ENCODE results near the gene CENPF.
"Not testable (repeated sequence)": the region's sequence is repeated elsewhere in the genome, so short reads cannot be mapped to it uniquely, and the experiment has no call there.

CENPF gene, protein sequence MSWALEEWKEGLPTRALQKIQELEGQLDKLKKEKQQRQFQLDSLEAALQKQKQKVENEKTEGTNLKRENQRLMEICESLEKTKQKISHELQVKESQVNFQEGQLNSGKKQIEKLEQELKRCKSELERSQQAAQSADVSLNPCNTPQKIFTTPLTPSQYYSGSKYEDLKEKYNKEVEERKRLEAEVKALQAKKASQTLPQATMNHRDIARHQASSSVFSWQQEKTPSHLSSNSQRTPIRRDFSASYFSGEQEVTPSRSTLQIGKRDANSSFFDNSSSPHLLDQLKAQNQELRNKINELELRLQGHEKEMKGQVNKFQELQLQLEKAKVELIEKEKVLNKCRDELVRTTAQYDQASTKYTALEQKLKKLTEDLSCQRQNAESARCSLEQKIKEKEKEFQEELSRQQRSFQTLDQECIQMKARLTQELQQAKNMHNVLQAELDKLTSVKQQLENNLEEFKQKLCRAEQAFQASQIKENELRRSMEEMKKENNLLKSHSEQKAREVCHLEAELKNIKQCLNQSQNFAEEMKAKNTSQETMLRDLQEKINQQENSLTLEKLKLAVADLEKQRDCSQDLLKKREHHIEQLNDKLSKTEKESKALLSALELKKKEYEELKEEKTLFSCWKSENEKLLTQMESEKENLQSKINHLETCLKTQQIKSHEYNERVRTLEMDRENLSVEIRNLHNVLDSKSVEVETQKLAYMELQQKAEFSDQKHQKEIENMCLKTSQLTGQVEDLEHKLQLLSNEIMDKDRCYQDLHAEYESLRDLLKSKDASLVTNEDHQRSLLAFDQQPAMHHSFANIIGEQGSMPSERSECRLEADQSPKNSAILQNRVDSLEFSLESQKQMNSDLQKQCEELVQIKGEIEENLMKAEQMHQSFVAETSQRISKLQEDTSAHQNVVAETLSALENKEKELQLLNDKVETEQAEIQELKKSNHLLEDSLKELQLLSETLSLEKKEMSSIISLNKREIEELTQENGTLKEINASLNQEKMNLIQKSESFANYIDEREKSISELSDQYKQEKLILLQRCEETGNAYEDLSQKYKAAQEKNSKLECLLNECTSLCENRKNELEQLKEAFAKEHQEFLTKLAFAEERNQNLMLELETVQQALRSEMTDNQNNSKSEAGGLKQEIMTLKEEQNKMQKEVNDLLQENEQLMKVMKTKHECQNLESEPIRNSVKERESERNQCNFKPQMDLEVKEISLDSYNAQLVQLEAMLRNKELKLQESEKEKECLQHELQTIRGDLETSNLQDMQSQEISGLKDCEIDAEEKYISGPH (N-terminal part only)
- total RNA-seq: 13.1 to 98.4 (median 32.8) reads per million in 4 experiments

DNA sequence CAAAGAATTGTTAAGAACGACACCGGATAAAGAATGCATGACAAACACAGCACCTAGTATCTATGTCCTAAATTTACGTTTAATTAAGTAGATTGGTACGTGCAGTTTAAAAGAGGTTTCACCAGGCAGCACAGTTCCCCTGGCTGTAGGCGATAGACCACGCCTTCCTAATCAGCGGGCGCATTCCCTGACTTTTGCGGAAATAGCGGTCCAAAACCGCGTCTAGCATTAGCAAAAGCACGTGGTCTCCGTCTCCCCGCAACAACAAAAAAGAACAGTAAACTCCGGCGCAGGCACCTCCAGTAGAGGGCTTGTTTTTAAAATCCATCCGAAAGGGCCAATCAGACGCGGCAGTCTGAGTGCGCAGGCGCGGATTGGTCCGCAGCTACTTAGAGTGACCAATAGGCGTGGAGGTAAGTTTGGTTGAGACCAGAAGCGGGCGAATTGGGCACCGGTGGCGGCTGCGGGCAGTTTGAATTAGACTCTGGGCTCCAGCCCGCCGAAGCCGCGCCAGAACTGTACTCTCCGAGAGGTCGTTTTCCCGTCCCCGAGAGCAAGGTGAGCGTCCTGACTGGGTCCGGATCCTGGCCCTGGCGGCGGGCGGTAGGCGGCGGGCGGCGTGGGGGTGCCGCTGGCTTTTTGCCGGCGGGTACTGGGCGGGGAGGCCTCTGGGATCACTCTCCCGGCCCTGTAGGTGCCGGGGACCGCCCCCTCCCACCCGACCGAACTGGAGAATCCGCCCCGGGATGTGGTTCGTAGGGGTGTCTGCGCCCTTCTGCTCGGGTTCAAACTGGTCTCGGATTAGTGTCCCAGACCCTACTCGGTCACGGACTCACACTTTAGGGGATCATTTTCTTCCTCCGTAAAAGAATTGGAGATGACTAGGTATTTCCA is at the start of gene CENPF:
Gene CENPF, plus strand, starts transcription at position 432 of the 894 bp plus-strand sequence. CDS start 10,560 bp downstream, outside the sequence.
- peak; percentile 88 for DNase-seq

DNA sequence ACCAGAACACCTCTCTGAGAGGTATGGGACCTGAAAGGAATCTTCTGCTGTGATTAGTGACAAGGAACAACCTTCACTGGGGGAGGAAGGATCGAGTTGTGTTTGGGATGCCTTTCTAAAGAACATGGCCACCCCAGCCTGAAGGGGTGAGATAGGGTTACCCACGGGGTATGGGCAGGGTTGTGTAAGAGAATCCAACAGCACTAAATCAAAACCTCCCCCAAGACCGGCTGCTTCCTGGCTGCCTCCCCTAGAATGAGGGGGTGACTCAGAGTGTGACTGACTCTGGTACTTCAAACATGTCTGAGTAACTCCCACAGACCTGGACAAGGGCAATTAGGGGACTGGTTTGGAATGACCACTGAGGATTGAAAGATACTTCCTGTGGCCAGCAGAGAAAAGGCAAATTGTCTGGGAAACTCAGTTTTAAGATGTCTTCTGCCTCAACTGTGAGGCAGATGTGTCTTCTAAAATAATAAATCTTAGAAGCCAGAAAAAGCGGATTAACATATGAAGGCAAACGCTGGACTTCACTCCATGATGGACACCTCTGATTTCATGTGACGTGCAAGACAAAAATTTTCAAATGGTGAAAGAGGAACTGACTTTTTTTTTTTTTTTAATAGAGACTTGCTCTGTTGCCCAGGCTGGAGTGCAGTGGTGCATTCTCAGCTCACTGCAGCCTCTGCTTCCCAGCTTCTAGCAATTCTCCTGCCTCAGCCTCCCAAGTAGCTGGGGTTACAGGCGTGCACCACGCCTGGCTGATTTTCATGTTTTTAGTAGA is 44.9 kb upstream of the CENPF start:
- DNase-seq: no peak

DNA sequence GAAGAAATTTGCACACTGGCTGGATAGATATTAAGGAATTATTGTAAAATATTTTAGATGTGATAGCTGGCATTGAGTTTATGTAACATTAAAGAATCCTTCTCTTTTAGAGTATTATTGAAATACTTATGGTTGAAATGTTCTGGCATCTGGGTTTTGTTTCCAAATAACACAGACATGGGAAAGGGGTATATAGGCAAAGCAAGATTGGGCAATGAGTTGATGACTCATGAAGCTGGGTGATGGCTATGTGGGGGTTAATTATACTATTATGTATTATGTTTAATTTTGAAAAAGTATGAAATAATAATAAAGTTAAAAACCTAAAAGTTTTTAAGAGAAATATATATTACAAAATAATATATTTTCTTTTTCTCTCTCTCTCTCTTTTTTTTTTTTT is 39.1 kb upstream of the CENPF start:
- DNase-seq: no peak

DNA sequence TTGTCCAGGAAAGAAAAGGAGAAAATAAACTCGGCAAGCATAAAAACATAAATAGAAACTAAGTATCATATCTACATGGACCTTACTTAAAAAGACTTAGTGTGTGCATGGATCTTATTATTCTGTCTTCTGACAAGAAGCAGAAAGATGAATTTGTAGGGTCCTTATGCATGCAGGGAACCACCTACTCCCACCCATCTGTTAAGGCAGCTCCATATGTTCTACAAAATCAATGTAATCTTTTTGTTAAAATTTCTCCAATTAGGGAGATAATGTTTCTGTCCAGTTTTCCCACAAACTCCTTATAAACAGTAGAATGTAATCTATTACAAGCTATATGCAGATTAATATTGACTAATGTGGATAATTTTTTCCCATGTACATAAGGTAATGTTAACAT is 37.7 kb upstream of the CENPF start:
- no peak for DNase-seq

DNA sequence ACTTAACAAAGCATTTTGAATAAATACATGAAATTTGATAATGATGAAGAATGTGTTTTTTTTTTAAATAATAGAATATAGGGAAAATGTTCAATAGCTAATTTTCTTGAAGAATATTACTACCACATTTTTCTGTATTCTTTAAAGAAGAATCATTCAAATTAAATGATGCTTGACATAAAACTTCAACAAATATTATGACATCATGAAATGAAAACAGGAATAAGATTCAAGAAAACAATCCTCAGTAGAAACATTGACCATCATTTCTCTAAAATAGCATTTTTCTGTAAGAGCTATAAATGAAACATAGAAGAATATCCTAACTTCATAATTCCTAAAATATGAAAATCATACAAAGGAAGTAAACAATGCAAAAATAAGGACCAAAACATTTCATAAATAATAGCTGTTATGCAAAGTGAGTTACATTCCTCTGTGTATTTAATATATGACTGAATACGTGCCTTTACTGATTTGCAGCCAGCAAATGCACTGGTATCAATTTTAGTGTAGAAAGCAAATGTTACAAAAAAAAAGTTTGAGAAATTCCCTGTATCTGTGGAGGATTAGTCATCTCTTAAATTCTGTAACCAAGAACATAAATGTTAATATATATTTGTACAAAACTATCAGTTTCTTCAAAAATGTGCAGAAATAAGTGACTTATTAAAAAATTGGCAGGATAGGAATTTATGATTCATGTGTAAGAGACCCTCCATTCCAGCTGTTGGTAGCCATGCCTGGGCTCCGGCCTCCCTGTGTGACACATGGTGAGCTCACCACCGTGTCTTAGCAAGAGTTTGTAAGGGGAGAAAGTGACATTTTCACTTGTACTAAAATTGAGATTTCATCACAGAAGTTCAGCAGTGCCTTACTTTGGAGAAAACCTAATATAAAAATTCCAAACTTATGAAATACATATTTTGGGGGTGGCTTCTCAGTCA is 36.6 kb upstream of the CENPF start:
- DNase-seq: no peak

DNA sequence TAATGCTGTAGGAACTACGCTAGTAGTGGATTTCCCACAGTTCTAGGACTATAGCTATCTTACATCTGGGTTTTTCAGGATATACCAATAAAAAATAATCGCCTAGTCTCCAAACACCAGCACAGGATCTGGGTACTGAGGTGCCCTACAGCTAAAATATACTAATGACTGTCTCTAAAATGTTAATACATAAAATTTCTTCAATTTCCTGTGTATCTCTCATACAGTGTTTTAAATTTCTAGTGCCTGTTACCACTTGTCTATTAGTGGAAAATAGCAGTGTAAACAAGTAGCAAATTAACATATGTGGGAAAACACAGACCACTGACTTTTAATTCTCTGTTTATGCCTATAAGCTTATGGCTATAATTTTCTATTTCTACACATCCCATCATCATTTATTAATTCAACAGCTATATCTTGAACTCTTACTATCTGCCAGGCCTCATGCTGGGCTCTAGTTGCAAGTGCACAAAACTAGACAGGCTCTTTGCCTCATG is 35.5 kb upstream of the CENPF start:
- no peak for DNase-seq

DNA sequence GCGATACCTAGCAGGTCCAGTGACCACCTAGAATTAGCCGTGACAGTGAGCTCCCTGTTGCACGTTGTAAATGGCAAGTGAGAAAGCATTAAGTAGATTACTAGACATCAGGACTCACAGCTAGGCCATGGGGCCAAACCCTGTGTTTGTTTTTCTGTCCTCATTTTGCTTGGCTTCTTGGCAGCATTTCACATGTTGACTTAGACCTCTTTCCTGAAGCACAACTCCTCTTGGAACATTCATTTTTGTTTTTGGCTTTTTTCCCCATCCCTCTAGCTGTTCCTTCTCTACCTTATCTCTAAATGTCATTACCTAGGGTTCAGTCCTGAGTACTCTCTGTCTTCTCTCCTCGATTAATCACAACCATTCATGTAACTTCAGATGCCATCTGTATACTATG is 34.7 kb upstream of the CENPF start:
- DNase-seq: no peak

DNA sequence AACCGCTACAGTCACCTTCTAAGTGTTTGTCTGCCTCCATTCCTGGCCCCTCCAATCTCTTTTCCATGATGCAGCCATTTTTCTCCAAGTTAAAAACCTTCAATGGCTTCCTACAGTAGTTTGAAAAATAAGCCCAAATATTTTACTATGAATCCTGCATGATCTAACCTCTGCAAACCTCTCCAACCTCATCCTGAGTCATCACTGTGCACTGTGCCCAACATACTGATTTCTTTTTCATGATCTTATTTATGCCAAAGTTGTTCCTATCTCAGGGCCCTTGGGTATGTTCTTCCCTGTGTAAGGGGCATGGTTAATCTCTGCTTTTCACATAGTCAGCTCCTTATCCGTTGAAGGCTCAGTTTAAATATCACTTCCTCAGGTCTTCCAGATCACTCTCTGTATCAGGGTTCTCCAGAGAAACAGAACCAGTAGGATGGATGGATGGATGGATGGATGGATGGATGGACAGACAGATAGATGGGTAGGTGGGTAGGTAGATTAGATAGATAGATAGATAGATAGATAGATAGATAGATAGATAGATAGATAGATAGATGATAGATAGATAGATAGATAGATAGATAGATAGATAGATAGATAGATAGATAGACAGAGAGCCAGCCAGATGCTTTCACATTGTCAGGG is 33.5 kb upstream of the CENPF start:
- DNase-seq: no peak

DNA sequence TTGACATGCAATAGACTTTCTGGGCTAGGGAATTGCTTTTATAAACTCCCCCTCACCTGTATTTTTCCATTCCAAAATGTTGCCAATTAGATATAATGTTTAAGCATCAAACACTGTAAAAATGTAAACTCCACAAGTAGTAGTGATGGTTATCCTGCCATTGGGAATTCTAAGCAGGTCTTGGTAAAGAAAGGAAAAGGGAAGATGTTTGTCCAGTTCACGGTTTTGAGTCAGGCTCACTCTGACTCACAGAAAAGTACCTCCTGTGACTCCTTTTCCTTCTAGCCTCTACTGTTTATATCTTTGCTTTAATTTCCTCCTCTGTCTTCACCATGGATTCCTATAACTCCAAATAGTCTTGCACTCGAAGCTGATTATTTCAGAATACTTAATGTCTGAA is 32.6 kb upstream of the CENPF start:
- DNase-seq: no peak

DNA sequence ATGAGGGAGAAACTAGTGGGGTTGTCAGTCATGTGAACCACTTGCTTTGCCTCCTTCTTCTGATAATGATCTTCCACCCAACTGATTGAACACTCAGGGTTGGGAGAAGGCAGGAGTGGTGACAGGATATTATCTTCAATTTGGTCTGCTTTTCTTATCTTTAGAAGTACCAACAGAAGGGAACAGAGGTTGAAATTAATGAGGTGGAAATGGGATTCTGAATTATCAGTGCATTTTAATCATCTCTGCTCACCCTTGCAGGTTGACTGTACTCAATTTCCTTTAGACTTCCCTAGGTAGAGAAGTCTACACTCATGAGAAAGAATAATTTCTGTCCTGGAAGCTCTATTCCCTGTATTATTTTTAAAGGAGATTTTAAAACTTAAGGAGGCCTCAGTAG is 31.7 kb upstream of the CENPF start:
- DNase-seq: no peak

DNA sequence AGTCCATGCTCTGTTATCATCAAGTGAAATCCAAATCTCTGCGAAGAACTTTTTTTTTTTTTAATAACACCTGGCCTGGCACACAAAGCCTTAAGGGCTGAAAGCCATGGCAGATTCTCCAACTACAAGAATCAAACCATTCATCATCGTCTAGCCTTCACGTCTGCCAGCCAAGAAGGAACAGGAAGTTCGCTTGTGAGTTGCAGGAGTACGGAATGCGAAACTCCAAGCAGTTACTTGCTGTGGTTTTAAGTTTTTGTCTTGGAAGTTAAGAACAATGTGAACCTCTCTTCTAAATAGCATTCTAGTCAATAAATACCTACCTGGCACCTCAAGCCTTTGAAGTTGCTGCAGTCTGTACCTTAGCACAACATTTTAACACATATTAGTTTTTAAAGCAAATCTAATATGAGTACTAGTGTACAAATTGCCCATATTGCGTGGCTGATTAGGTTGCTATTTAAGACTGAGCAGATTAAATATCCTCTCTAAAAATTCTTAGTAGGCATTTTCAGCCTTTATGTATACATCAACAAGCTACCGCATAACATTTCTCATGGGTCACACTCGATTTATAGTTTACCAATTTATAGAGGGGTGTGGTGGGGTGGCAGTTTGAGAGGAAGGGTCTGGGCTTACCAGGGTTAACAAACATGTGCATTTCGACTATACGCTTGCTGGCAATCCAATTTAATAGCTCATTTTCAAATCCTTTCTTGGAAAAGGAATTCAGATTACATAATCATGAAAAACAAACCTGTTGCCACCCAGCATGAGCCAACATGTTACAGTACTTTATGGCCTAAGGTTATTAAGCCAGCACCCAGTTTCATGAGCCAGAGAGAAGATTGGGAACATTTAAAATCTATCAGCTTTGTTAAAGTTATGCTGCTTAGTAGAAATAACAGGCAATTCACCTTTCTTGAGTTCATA is 29.3 kb upstream of the CENPF start:
- DNase-seq: no peak

DNA sequence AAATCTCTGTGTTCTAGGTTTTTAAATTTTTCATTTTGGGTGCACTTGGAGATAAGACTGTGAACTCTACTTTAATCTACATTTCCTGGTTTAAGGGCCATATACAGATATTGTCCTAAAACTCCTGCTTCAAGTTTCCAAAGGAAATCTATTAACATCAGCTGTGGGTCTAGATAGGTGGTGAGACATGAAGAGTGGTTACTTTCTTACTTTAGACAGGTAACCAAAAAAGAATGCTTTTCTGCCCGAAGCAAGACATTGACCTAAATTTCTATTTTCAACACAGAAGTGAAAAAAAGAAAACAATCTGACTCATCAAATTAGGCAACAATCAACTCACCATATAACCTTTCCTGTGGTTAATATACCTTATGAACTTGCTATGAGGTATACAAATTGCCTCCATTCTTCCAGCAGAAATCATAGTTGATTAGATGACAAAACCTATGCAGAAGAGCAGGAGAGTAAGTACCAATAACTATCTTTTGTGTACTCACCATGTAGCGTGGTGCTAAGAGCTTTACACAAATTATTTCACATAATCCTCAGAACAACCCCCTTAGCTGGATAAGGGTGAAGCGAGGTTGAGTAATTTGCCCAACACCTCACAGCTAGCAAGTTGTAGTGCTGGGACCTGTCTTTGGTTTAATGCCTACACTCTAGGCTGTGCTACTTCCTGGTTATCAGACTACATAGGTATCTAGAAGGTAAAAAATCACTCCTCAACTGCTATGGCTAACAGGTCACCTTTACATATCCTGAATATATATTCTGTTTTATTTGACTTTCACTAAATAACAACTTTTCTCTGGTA is 28.2 kb upstream of the CENPF start:
- no peak for DNase-seq

DNA sequence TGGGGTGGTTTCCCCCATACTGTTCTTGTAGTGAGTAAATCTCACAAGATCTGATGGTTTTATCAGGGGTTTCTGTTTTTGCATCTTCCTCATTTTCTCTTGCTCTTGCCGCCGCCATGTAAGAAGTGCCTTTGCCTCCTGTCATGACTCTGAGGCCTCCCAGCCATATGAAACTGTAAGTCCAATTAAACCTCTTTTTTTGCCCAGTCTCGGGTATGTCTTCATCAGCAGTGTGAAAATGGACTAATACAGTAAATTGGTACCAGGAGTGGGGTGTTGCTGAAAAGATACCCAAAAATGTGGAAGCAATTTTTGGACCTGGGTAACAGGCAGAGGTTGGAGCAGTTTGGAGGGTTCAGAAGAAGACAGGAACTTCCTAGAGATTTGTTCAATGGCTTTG is 26.9 kb upstream of the CENPF start:
- not testable (repeated sequence) for DNase-seq

DNA sequence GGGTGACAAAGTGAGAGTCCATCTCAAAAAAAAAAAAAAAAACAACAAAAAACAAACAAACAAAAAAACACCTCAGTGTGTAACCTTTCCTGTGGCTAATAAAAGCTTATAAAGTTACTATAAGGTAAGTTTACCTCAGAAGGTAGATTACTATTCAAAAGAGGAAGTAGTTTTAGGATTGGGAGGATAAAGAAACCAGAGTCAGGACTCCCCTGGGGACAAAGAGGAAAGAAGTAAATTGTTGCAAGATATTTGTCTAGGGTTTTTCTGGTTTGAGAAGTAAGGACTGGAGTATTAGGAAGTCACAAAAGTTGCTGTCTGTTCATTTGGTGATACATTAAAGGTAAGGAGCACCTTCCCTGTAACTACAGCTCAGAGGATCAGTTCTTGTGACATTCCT is 23.8 kb upstream of the CENPF start:
- DNase-seq: no peak

DNA sequence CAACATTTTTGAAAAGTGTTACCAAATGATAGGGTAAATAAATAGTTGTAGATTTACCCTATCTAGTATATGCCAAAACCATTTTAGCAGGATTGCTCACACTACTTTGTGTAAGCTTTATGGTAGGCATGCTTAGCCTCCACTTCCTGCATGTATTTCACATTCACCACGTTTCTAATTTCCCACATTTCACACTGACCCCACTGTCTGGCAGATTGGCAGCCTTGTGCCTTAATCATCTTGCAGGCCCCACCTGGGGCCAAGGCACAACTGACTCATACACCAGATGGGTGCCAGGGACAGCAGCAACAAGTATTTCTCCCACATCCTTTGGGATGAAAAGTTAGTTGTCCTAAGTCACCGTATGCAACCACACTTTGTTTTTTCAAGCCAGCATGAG is 21.2 kb upstream of the CENPF start:
- DNase-seq: no peak

DNA sequence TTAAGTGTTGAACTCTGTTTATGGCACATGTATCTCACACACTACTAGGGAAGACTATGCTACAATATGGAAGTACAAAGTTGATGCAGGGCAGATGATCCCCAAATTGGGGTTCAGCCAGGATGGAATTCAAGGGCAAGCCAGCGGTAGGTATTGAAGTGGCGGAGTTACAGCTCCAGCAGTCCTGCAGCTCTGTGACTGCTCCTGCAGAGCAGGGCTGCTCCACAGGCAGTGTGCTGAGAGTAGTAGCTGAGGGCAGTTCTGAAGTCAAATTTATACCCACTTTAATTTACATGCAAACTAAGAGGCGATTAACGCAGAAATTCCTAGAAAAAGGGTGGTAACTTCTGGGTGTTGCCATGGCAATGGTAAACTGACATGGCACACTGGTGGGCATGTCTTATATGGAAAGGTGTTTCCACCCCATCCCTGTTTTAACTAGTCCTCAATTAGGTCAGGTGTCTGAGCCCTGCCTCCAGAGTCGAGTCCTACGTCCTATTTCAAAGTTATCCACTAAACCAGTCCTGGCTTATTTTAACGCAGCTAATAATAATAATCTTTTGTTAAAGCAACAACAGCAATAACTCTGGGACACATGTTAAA is 20.6 kb upstream of the CENPF start:
- no peak for DNase-seq

DNA sequence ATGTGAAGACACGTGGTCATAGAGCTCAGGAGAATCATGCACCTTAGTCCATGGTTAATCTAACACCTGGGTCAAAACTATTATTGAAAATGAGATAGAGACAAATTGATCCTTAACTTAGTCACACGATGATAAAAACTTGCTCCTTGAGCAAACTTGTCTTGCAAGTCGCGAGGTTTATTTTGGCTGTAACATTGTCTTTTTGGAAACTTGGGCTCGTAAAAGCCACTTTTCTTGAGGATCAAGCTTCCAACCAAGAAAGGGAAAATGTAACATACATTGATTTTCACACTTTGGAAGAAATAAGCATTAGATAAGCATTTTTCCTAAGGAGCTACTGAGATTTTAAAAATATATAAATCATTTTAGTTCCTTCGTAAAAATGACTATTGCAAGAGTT is 19.9 kb upstream of the CENPF start:
- no peak for DNase-seq
